K562 (cell line): ENCODE measurements around the gene STIM1. TPM values are rescaled to one million over a fixed set of nuclear protein-coding genes. Genes with fewer than 3 reads are reported as not detected.

Experiments used
- polyA plus RNA-seq, 8 experiments: library from polyadenylated mRNA; depleted of rRNA in 4 of 8; stranded (reverse) in 5 of 8; unstranded in 3 of 8; fragments of >200 nt; fragmentation: Nextera tagmentation in 2 of 8; fragmentation: Illumina TruSeq in 1 of 8; extraction: Ambion mirVana in 2 of 8; extraction: Trizol in 1 of 8; gene quantifications; 2 replicates each; pipeline versions ENCODE4 v1.2.1 to v1.2.3, GENCODE V29; 2011 to 2014; ENCODE audit warnings: inconsistent platforms in 1 of 8, missing spikeins in 1 of 8
- total RNA-seq, 7 experiments: library from RNA; depleted of rRNA in 6 of 7; stranded (reverse); fragments of >200 nt in 6 of 7; fragmentation: Illumina TruSeq in 2 of 7; extraction: Trizol in 2 of 7; gene quantifications; 2 replicates each; pipeline versions ENCODE4 v1.2.1 to v1.2.3, GENCODE V29; 2011 to 2021; ENCODE audit warnings: low replicate concordance in 1 of 7
- TF ChIP-seq, protein P1 (sequence below), 2 experiments: fragments of 450-650 bp in 1 of 2; sonication (generic) in 1 of 2; formaldehyde crosslinking in 1 of 2; IDR thresholded peaks; 2 replicates each; pipeline versions ENCODE4 v1.7.1 to v1.9.0; 2016 to 2022; ENCODE audit warnings: inconsistent platforms in 1 of 2, mild to moderate bottlenecking in 1 of 2, missing genetic modification reagents in 1 of 2

STIM1 gene
- total and polyA plus RNA-seq, 9 of the 15 experiments (the other 6 are each of a cell fraction or from before 2014, with no cell fraction given) = 7.7 to 50.5 (median 22.5) TPM

DNA sequence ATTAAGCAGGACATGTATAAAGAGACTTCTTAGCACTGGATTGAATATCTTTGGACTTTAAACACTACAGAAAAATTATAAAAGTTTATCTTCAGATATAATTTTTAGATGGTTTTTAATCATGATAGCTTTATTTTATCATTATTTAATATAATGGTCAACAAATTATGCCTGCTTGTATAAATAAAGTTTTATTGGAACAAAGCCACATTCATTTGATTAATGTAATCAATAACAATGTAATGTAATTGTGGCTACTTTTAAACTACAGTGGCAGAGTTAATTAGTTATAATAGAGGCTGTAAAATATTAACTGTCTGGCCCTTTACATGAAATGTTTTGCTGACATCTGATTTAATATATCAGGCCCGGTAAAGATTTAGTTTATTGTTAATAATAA is 70.0 kb downstream of the STIM1 start (continued):
- TF ChIP-seq, protein P1, sequence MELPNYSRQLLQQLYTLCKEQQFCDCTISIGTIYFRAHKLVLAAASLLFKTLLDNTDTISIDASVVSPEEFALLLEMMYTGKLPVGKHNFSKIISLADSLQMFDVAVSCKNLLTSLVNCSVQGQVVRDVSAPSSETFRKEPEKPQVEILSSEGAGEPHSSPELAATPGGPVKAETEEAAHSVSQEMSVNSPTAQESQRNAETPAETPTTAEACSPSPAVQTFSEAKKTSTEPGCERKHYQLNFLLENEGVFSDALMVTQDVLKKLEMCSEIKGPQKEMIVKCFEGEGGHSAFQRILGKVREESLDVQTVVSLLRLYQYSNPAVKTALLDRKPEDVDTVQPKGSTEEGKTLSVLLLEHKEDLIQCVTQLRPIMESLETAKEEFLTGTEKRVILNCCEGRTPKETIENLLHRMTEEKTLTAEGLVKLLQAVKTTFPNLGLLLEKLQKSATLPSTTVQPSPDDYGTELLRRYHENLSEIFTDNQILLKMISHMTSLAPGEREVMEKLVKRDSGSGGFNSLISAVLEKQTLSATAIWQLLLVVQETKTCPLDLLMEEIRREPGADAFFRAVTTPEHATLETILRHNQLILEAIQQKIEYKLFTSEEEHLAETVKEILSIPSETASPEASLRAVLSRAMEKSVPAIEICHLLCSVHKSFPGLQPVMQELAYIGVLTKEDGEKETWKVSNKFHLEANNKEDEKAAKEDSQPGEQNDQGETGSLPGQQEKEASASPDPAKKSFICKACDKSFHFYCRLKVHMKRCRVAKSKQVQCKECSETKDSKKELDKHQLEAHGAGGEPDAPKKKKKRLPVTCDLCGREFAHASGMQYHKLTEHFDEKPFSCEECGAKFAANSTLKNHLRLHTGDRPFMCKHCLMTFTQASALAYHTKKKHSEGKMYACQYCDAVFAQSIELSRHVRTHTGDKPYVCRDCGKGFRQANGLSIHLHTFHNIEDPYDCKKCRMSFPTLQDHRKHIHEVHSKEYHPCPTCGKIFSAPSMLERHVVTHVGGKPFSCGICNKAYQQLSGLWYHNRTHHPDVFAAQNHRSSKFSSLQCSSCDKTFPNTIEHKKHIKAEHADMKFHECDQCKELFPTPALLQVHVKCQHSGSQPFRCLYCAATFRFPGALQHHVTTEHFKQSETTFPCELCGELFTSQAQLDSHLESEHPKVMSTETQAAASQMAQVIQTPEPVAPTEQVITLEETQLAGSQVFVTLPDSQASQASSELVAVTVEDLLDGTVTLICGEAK (IDR thresholded peaks at IDR 0.05) = peak; percentile 80
- TF ChIP-seq, protein P1 (CRISPR knock-in tag; IDR thresholded peaks at IDR 0.05) = no peak
